GM18502 (cell line): ENCODE data around the gene PDLIM7.

Experiments used
- ATAC-seq: cut with Tn5 transposase; IDR thresholded peaks from one replicate; pipeline ENCODE4 v1.9.1; 2021; ENCODE audit warnings: mild to moderate bottlenecking; ENCODE audit not compliant: unreplicated experiment, poor library complexity

The PDLIM7 gene

GRCh38 chr5:177459819-177460628 is 37.4 kb downstream of the PDLIM7 start:
- ATAC-seq: no peak

GRCh38 chr5:177459357-177459756 is 38.0 kb downstream of the PDLIM7 start:
- no peak for ATAC-seq

GRCh38 chr5:177458912-177459350 is 38.5 kb downstream of the PDLIM7 start:
- ATAC-seq: no peak

GRCh38 chr5:177457852-177458681 is 39.3 kb downstream of the PDLIM7 start:
- no peak for ATAC-seq

DNA sequence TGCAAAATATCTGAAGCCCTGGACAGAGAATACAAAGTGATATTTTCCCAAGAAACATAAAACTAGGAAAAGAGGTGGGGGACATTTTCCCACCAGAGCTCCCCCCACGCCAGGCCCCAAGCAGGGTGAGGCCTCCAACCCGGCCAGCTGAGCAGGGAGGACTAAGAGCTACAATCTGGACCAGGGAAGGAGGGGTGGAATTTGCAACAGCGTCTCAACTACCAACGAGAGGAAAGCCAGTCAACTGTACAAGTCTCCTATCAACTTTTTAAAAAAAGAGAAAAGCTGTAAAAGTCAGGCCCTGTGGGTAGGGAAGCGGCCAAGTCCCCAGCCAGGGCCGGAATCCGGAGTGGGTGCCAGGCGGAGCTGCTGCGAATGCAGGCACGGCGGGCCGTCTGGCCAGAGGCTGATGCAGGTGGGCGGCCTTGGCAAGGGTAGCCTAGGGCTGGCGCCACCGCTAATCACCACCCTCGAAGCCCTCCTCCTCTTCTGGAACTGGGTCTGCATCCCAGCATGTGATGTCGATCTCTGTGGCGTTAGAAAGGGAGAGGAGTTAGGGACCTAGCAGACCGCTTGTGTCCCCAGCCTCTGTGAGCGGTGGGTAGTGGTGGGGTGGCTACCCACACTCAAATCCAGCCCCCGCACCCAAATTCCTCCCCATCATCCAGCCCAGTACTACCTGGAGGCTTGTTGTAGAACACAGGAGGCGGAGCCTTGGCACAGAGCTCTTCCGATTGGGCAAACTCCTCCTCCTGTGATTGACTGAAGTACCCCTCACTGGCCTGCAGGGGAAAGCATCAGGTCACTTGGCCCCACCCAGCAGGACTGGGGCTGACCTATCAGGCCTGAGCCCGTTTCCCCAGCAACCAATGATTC is 40.2 kb downstream of the PDLIM7 start:
- ATAC-seq: peak; percentile 53

DNA sequence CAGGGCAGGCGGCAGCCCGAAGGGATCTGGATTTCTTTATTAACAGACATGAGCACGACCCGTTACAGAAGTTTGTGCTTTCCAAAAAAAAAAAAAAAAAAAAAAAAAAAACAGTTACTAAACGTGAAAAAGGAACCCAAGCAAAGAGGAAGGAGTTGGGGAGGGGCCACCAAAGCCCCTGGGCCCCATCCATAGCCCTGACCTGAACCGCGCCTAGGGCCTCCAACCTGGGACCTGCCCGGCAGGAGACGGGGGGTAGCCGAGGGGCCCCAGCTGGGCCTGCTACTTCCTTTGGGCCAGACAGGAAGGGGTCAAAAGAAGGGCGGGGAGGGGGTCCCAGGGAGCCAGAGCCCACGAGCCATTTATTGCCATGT is 40.8 kb downstream of the PDLIM7 start:
- no peak for ATAC-seq

- ATAC-seq: peak; percentile 15
These were observed 41.5 kb downstream of the PDLIM7 start for GRCh38 chr5:177455661-177456590.

DNA sequence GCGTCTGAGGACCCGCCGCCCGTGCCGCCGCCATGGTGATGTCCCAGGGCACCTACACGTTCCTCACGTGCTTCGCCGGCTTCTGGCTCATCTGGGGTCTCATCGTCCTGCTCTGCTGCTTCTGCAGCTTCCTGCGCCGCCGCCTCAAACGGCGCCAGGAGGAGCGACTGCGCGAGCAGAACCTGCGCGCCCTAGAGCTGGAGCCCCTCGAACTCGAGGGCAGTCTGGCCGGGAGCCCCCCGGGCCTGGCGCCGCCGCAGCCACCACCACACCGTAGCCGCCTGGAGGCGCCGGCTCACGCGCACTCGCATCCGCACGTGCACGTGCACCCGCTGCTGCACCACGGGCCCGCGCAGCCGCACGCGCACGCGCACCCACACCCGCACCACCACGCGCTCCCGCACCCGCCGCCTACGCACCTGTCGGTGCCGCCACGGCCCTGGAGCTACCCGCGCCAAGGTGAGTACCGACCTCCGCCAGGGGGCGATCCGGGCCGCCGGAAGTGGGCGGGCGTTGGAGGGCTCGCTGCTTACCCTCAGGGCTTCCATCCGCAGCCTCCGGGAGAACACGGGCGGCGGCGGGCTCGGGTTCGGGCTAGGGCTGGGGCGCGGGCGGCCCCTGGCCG is 42.3 kb downstream of the PDLIM7 start:
- peak; percentile 52 for ATAC-seq

DNA sequence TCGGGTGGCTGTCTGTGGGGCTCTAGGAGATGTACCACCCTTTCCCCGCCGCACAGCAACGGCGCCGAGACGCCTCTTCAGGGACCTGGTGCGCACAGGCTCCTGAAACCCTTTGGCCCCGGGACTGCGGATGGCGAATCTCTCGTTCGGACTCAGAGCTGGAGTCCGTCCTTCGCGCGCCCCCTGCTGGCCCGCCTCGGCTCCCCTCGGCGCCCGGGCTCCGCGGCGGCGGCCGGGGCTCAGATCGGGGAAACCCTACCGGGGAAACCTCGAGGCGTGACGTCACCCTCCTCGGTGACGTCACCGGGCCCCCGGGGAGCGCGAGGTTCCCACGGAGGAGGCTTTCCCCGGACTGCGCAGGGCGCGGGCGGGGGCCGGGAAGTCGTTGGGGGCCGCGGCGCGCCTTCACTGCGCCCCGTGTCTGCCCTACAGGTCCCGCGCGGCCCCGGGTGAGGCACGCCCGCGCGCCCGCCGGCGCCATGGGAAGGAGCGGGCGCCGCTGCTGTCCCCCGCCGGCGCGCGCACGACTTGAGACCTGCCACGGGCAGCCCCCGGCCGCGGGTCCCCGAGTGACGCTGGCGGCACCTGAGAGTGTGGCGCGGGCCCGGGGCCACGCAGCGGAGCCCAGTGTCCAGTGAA is 42.9 kb downstream of the PDLIM7 start:
- ATAC-seq: peak; percentile 47

DNA sequence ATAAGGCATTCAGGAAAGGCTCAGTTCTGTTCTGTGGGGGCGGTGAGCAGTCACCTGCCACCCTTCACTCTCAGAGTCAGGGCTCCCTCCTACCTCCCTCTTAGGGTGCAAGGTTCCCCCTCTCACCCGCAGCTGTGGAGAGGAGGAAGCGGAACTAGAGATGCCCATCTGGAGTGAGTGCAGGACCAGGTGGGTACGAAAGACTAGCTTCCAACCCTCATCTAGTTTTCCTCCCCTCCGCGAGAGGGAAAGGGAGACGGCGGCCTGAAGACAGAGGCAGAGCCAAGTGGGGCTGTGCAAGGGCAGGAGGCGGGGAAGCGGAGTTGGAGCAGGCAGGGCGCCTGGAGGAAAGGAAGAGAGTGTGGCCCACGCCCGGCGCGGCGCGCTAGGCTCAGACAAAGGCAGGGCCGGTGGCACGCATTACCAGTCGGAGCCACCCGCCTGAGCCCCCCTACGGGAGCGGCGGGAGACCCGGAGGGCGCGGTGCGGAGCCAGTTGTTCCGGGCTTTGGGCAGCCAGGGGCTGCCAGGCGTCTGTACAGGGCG is 43.5 kb downstream of the PDLIM7 start:
- ATAC-seq: peak; percentile 6

DNA sequence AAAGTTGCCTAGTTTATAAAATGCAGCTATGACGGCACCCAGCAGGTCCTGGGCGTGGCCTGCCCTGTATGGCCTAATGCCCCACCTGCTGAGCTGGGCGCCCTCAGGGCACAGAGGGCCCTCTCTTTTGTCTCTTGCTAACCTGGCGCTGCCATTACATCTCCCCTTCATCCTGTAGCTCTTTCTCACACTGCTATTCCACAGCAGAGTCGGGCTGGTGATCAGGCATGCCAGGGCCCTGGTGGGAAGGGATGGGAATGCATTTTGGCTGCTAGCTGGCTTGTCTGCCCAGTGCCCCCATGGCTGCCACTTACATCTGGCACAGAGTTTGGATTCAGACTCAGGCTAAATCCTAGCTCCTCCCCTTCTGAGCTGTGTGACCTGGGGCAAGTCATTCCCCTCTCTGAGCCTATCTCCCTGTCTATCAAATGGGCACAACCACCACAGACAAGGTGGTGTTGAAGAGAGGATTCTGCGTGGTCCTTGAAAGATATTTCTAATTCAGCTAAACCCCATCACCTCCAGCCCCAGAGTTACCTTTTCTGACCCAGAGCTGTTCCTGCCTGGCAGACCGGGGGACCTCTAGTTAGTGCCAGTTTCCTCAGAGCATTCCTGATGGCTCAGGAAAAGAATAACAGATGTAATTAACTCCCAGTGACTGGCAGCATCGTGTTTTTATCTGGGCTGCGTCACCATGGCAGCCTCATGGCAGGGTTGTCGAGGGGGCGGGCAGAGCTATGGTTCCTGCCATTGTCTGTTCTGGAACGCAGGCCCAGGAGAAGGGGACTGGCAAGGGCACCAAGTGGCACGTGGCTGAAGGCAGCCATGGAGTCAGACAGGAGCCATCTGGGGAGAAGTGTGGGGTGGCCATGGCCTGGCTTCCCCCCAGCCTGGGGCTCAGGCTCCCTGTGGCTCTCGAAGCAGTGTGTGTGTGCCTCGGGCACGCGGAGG is 44.4 kb downstream of the PDLIM7 start:
- ATAC-seq: no peak

DNA sequence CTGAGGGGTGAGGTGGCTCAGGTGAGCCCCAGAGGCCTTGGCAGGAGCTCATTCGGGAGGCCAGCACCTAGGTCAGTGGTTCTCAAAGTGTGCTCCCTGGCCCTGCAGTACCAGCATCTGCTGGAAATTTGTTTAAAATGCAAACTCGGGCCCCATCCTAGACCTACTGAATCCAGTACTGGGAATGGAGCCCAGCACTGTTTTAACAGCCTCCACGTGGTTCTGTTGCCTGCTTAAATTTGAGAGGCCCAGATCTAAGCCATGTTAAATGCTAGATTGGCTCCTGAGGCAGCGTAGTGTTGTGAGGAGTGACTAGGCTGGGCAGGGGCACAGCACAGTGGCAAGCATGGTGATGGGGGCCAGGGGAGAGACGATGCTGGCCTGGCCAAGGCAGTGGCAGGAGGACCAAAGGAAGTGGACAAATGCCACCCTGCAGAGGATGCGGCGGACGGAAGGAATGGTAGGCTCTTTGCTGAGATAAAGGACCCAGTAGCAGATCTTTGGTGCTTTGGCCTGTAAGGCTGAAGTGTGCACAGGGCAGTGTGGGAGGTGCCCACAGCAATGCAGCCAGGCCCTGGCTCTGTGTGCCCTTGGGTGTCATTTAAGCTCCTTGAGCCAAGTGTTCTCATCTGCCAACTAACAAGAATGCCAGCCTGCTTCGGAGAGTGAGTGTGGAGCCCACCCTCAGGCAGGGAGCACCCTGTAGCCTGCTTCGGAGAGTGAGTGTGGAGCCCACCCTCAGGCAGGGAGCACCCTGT is 46.6 kb downstream of the PDLIM7 start:
- no peak for ATAC-seq

- ATAC-seq: no peak
These were observed 48.0 kb downstream of the PDLIM7 start for GRCh38 chr5:177449140-177450061.

DNA sequence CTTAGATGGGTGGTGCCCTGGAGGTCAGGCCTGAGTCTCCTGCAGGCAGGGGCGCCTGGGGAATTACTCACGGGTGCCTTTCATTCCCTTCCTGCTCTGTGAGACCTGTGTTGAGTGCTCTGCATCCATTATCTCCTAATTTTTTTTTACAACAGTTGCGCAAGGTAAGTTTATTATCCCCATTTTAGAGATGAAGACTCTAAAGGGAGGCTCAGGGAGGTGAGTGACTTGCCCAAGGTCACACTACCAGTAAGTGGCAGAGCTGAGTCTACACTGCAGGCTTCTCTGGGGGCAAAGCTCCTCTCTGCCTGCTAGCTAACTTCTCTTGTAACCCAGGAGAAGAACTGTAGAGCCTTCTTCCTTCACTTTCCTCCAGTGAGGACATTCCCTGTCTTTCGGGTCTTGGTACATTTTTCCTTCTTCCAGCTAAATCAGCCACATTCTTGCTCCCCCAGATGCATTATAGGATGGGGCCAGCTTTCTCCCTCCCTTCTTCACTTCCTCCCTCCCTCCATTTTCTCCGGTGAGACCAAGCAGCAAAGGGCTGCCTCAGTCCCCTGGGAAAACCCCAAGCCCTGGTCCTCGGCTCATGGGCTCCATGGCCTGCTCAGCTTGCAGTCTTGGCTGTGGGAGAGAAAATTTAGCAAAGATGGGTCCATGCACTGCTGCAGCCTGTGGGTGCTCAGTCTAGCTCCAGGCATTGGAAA is 49.0 kb downstream of the PDLIM7 start:
- no peak for ATAC-seq
